Peyer's patch (tissue), 4 donors: ENCODE measurements around the gene KLHL6.
A peak's percentile ranks its signal among the peaks of the same experiment; 100 is the strongest.

Experiments
- POLR2A ChIP-seq, 2 donors: fragments of 450-650 bp; IDR thresholded peaks; one replicate each; pipeline ENCODE4 v1.5.1; 2017; ENCODE audit warnings: antibody characterized with exemption in 2 of 2, mild to moderate bottlenecking in 2 of 2, moderate library complexity in 2 of 2
- TF ChIP-seq, protein P1 (sequence below), 6 experiments: fragments of 450-650 bp in 4 of 6; fragments of 200-600 bp in 2 of 6; sonication (generic) in 1 of 6; IDR thresholded peaks; one replicate each; pipeline ENCODE4 v1.5.1; 2017 to 2019; ENCODE audit warnings: antibody characterized with exemption in 6 of 6, mild to moderate bottlenecking in 3 of 6, moderate library complexity in 1 of 6

DNA sequence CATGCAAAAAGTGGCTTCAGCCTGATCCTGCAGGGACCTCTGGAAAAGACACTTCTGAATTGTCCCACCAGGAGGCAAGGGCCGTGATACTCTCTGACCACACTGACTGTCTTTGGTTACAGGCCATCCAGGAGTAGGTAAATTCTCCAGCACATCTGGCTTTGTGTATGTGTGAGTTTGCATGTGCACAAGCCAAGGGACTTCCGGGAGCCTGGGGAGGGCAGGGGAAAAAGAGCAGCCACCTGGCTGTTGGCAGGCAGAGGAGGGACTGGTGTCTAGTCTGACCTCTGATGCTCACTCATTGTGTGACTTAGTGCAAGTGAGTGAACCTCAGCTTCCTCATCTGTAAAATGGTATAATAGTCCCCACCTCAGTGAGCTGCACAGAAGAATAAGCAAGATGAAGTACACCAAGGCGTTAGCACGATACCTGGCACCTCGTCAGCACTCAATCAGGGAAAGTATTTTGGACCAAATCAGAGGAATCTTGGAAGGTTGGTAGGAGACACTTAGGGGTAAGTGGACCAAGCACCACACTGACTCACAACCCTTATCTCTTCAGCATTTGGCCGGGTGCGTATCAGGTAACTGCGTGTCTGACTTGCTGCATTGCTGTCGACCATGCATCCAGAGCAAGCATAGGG lies 19.1 kb downstream of the KLHL6 start:
- TF ChIP-seq, protein P1, sequence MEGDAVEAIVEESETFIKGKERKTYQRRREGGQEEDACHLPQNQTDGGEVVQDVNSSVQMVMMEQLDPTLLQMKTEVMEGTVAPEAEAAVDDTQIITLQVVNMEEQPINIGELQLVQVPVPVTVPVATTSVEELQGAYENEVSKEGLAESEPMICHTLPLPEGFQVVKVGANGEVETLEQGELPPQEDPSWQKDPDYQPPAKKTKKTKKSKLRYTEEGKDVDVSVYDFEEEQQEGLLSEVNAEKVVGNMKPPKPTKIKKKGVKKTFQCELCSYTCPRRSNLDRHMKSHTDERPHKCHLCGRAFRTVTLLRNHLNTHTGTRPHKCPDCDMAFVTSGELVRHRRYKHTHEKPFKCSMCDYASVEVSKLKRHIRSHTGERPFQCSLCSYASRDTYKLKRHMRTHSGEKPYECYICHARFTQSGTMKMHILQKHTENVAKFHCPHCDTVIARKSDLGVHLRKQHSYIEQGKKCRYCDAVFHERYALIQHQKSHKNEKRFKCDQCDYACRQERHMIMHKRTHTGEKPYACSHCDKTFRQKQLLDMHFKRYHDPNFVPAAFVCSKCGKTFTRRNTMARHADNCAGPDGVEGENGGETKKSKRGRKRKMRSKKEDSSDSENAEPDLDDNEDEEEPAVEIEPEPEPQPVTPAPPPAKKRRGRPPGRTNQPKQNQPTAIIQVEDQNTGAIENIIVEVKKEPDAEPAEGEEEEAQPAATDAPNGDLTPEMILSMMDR (IDR thresholded peaks at IDR 0.05) = peak in 1 of 6 experiments; percentile 8
- no peak for TF ChIP-seq POLR2A (IDR thresholded peaks at IDR 0.05)
